Measurements from ENCODE around the gene MFN2. TPM values are rescaled to one million over a fixed set of nuclear protein-coding genes. Genes with fewer than 3 reads are reported as not detected.

Gene MFN2
- total RNA-seq, 1 experiment from 2014 or later, result 104 TPM

DNA sequence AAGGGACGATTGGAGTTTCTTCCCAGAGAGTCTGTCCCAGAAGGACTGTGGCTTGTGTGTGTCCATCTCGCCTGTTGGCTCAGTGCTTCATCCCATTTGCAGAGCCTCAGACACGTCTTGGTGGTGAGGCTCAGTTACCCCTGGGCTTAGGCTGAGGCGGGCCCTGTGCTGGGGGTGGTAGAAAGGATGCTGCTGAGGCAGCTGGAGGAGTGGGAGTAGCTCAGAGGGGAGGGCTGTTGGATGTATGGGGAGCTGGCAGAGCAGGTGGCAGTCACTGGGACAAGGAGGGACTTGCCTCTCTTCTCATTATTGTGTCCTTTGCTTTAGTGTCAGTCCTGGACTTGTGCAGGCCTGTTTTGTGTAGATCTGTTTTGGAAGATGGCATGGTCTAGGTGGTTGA, 31.8 kb downstream of the MFN2 start:
- H3K4me3 ChIP-seq (ENCODE audit: low read depth in 2 of 2, low read length in 2 of 2), result no peak overlapping the region
- CTCF ChIA-PET, result no interaction called here
- POLR2A ChIA-PET, result no interaction called here

DNA sequence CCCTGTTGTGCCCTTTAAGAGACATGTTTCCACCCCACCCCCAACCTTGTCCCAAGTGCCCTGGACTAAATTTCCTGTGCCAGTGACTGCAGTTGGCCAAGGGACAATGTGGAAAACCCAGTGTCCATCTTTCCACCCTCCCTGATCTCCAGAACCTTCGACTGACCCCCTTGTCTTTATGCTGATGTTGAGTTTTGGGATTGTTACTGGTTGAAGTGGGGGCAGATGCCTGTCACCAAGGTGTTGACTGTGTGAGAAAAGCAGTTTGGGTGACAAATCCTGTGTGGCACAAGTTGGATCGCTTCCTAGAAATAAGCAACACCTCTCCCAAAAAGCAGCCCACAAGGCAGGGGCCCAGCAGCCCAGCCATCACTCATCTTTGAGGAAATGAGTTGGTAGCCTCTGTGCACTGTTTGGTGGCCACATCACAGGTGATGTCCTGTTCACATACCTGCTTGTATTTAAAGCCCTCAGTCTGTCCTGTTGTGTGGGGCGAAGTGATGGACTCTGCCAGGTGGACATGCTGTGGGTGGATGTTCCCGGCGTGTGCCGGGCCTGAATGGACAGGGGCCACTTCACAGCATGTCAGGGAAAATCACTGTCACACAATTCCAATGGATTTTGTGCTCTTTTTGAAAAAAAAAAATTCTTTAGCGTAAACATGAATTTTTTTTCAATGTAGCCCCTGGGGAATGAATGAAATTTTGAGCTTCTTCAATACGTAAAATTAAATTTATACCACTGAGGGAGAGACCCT, 32.5 kb downstream of the MFN2 start:
- in situ Hi-C loops (cut with HindIII; ENCODE audit: low pct_unique_long_range_greater_than_20kb, low sequenced_read_pairs) (no loop called here), intact Hi-C loops (cut with micrococcal nuclease; ENCODE audit: unreplicated experiment) (no loop called here)
- no peak overlapping the region for H3K27ac ChIP-seq (ENCODE audit: low read length)
- no peaks in the 10 kb centered on the region for H3K9me3 ChIP-seq (ENCODE audit: control insufficient read depth, insufficient read depth, low read depth, low read length)
- H3K36me3 ChIP-seq (ENCODE audit: control insufficient read depth, insufficient read depth, low read length), result peaks cover 6% of the 10 kb centered on the region; the same call in 1 of the 2 replicates
- CTCF ChIA-PET, result no interaction called here
- no peak for ATAC-seq
- POLR2A ChIA-PET, result no interaction called here
- no peaks in the 10 kb centered on the region for H3K4me1 ChIP-seq (ENCODE audit: control insufficient read depth, insufficient read depth, low read length)
- DNase-seq (ENCODE audit: low read depth, low spot score), result no peak
- TSS peak; percentile 89 for BruUV-seq (replicated peaks)
- H3K27me3 ChIP-seq (ENCODE audit: control insufficient read depth, insufficient read depth, low read length), result no peaks in the 10 kb centered on the region
- H3K4me3 ChIP-seq (ENCODE audit: low read depth in 2 of 2, low read length in 2 of 2), result no peak overlapping the region
- TF ChIP-seq TCF7L2 (IDR thresholded peaks at IDR 0.05; ENCODE audit: low read depth, low read length), result no peak

More for the DNA sequence above, 31.8 kb downstream of the MFN2 start:
- in situ Hi-C loops (cut with HindIII; ENCODE audit: low pct_unique_long_range_greater_than_20kb, low sequenced_read_pairs), result no loop called here
- peaks cover 10% of the 10 kb centered on the region; the same call in 1 of the 2 replicates for H3K36me3 ChIP-seq (ENCODE audit: control insufficient read depth, insufficient read depth, low read length)
- DNase-seq (ENCODE audit: low read depth, low spot score), result no peak
- ATAC-seq, result no peak
- BruUV-seq (replicated peaks), result no TSS peak
- no peaks in the 10 kb centered on the region for H3K9me3 ChIP-seq (ENCODE audit: control insufficient read depth, insufficient read depth, low read depth, low read length)
- TF ChIP-seq CTCF (IDR thresholded peaks at IDR 0.05), result no peak
- no peak for TF ChIP-seq REST (IDR thresholded peaks at IDR 0.05; ENCODE audit: insufficient read depth in 1 of 2, low read depth in 2 of 2, low read length in 1 of 2)
- TF ChIP-seq TCF7L2 (IDR thresholded peaks at IDR 0.05; ENCODE audit: low read depth, low read length), result no peak
- TF ChIP-seq POLR2AphosphoS5 (IDR thresholded peaks at IDR 0.05; ENCODE audit: low read depth, low read length), result no peak
- TF ChIP-seq SIN3A (IDR thresholded peaks at IDR 0.05; ENCODE audit: borderline replicate concordance, insufficient read depth, low read depth, low read length), result no peak
- H3K27me3 ChIP-seq (ENCODE audit: control insufficient read depth, insufficient read depth, low read length), result no peaks in the 10 kb centered on the region
- H3K4me1 ChIP-seq (ENCODE audit: control insufficient read depth, insufficient read depth, low read length), result no peaks in the 10 kb centered on the region
- intact Hi-C loops (cut with micrococcal nuclease; ENCODE audit: unreplicated experiment), result no loop called here
- no peak overlapping the region for H3K27ac ChIP-seq (ENCODE audit: low read length)
